Measurements from ENCODE around the gene AFAP1L2. TPM values are rescaled to one million over a fixed set of nuclear protein-coding genes. Genes with fewer than 3 reads are reported as not detected.

Gene AFAP1L2
- total RNA-seq, 2 donors from 2014 or later, result 10.5 to 17.9 TPM

- ATAC-seq (no peak), DNase-seq (peak in 1 of 4 donors; percentile 22)
- Histone ChIP-seq H3K4me1 (peaks cover 27% of the 10 kb centered on the region), H3K27ac (peak overlapping the region in 2 of 4 donors; percentile 2 to 24), H3K9me3 (no peaks in the 10 kb centered on the region), H3K36me3 (replicated peaks in 1 of 2; ENCODE audit: insufficient read depth in 1 of 2, low read depth in 2 of 2) (no peaks in the 10 kb centered on the region), H3K4me3 (no peak overlapping the region), H3K27me3 (no peaks in the 10 kb centered on the region)
- 84 to 89% methylated on average over 6 of the region's 6 CpGs for WGBS, 2 donors
- TF ChIP-seq CTCF (IDR thresholded peaks at IDR 0.05) (no peak), POLR2A (IDR thresholded peaks at IDR 0.05) (no peak)
- intact Hi-C loops (cut with DNase I), result no loop called here
These were observed 138.8 kb downstream of the AFAP1L2 start for GRCh38 chr10:114265392-114266053.

GRCh38 chr10:114262496-114262895 is 141.8 kb downstream of the AFAP1L2 start:
- TF ChIP-seq POLR2A (IDR thresholded peaks at IDR 0.05), result no peak
- TF ChIP-seq CTCF (IDR thresholded peaks at IDR 0.05), result no peak
- no peaks in the 10 kb centered on the region for H3K27me3 ChIP-seq
- H3K4me1 ChIP-seq, result peaks cover 27% of the 10 kb centered on the region
- H3K4me3 ChIP-seq, result no peak overlapping the region
- H3K9me3 ChIP-seq, result no peaks in the 10 kb centered on the region
- 78 to 86% methylated on average over 4 of the region's 4 CpGs for WGBS, 2 donors
- intact Hi-C loops (cut with DNase I), result no loop called here
- H3K27ac ChIP-seq, result no peak overlapping the region
- no peaks in the 10 kb centered on the region for H3K36me3 ChIP-seq (replicated peaks in 1 of 2; ENCODE audit: insufficient read depth in 1 of 2, low read depth in 2 of 2)
- no peak for DNase-seq
- no peak for ATAC-seq

- intact Hi-C loops (cut with DNase I), result no loop called here
- no peaks in the 10 kb centered on the region for H3K36me3 ChIP-seq (replicated peaks in 1 of 2; ENCODE audit: insufficient read depth in 1 of 2, low read depth in 2 of 2)
- no peak for ATAC-seq
- H3K4me1 ChIP-seq, result peaks cover 16% of the 10 kb centered on the region
- H3K27me3 ChIP-seq, result no peaks in the 10 kb centered on the region
- H3K4me3 ChIP-seq, result no peak overlapping the region
- no peaks in the 10 kb centered on the region for H3K9me3 ChIP-seq
- no peak overlapping the region for H3K27ac ChIP-seq
- TF ChIP-seq CTCF (IDR thresholded peaks at IDR 0.05), result no peak
- TF ChIP-seq POLR2A (IDR thresholded peaks at IDR 0.05), result peak in 1 of 3 donors; percentile 16
- WGBS, 2 donors, result 84 to 88% methylated on average over 2 of the region's 2 CpGs
- DNase-seq, result no peak
These were observed 143.2 kb downstream of the AFAP1L2 start for GRCh38 chr10:114261076-114261475.

- intact Hi-C loops (cut with DNase I), result no loop called here
- Histone ChIP-seq H3K4me3 (no peak overlapping the region), H3K4me1 (peaks cover 9% of the 10 kb centered on the region), H3K9me3 (no peaks in the 10 kb centered on the region), H3K27ac (no peak overlapping the region), H3K27me3 (no peaks in the 10 kb centered on the region), H3K36me3 (replicated peaks in 1 of 2; ENCODE audit: insufficient read depth in 1 of 2, low read depth in 2 of 2) (no peaks in the 10 kb centered on the region)
- WGBS, 2 donors, result 91 to 93% methylated on average over 5 of the region's 5 CpGs
- DNase-seq, result no peak
- TF ChIP-seq CTCF (IDR thresholded peaks at IDR 0.05), result no peak
- TF ChIP-seq POLR2A (IDR thresholded peaks at IDR 0.05), result no peak
- no peak for ATAC-seq
These were observed 143.9 kb downstream of the AFAP1L2 start for GRCh38 chr10:114260366-114260765.

GRCh38 chr10:114259824-114260223 is 144.5 kb downstream of the AFAP1L2 start:
- H3K27me3 ChIP-seq, result no peaks in the 10 kb centered on the region
- no peak for DNase-seq
- H3K4me1 ChIP-seq, result peaks cover 3% of the 10 kb centered on the region
- no peaks in the 10 kb centered on the region for H3K36me3 ChIP-seq (replicated peaks in 1 of 2; ENCODE audit: insufficient read depth in 1 of 2, low read depth in 2 of 2)
- no peak overlapping the region for H3K4me3 ChIP-seq
- 90 to 92% methylated on average over 10 of the region's 10 CpGs for WGBS, 2 donors
- ATAC-seq, result no peak
- intact Hi-C loops (cut with DNase I), result no loop called here
- no peaks in the 10 kb centered on the region for H3K9me3 ChIP-seq
- TF ChIP-seq POLR2A (IDR thresholded peaks at IDR 0.05) (no peak), CTCF (IDR thresholded peaks at IDR 0.05) (no peak)
- no peak overlapping the region for H3K27ac ChIP-seq

Data from body of pancreas (tissue), 4 donors.